ENCODE data around the gene MTA1.

MTA1 gene

GRCh38 chr14:105505101-105505500 is 85.5 kb downstream of the MTA1 start:
- no peak for TF ChIP-seq CTCF (conservative IDR thresholded peaks at IDR 0.05; ENCODE audit: control insufficient read depth, insufficient read depth, low read depth, low read length)
- DNase-seq (ENCODE audit: low read depth), result no peak
- H3K4me3 ChIP-seq (ENCODE audit: control insufficient read depth, low read depth, low read length), result no peak overlapping the region

- DNase-seq (ENCODE audit: low read depth), result no peak
- H3K4me3 ChIP-seq (ENCODE audit: control insufficient read depth, low read depth, low read length), result no peak overlapping the region
- TF ChIP-seq CTCF (conservative IDR thresholded peaks at IDR 0.05; ENCODE audit: control insufficient read depth, insufficient read depth, low read depth, low read length), result no peak
Measured at GRCh38 chr14:105507247-105507646, 87.6 kb downstream of the MTA1 start.

GRCh38 chr14:105508069-105508468 is 88.4 kb downstream of the MTA1 start:
- no peak for TF ChIP-seq CTCF (conservative IDR thresholded peaks at IDR 0.05; ENCODE audit: control insufficient read depth, insufficient read depth, low read depth, low read length)
- no peak overlapping the region for H3K4me3 ChIP-seq (ENCODE audit: control insufficient read depth, low read depth, low read length)
- DNase-seq (ENCODE audit: low read depth), result no peak

GRCh38 chr14:105508601-105509000 is 89.0 kb downstream of the MTA1 start:
- TF ChIP-seq CTCF (conservative IDR thresholded peaks at IDR 0.05; ENCODE audit: control insufficient read depth, insufficient read depth, low read depth, low read length), result no peak
- no peak overlapping the region for H3K4me3 ChIP-seq (ENCODE audit: control insufficient read depth, low read depth, low read length)
- DNase-seq (ENCODE audit: low read depth), result no peak

GRCh38 chr14:105517096-105517495 is 97.5 kb downstream of the MTA1 start:
- no peak for TF ChIP-seq CTCF (conservative IDR thresholded peaks at IDR 0.05; ENCODE audit: control insufficient read depth, insufficient read depth, low read depth, low read length)
- no peak for DNase-seq (ENCODE audit: low read depth)
- H3K4me3 ChIP-seq (ENCODE audit: control insufficient read depth, low read depth, low read length), result no peak overlapping the region

GRCh38 chr14:105519946-105520698 is 100.5 kb downstream of the MTA1 start:
- no peak for DNase-seq (ENCODE audit: low read depth)
- H3K4me3 ChIP-seq (ENCODE audit: control insufficient read depth, low read depth, low read length), result no peak overlapping the region
- no peak for TF ChIP-seq CTCF (conservative IDR thresholded peaks at IDR 0.05; ENCODE audit: control insufficient read depth, insufficient read depth, low read depth, low read length)
